Measurements from ENCODE around the gene WDR44.
"Not testable (repeated sequence)": the region's sequence is repeated elsewhere in the genome, so short reads cannot be mapped to it uniquely, and the experiment has no call there.

Gene WDR44

DNA sequence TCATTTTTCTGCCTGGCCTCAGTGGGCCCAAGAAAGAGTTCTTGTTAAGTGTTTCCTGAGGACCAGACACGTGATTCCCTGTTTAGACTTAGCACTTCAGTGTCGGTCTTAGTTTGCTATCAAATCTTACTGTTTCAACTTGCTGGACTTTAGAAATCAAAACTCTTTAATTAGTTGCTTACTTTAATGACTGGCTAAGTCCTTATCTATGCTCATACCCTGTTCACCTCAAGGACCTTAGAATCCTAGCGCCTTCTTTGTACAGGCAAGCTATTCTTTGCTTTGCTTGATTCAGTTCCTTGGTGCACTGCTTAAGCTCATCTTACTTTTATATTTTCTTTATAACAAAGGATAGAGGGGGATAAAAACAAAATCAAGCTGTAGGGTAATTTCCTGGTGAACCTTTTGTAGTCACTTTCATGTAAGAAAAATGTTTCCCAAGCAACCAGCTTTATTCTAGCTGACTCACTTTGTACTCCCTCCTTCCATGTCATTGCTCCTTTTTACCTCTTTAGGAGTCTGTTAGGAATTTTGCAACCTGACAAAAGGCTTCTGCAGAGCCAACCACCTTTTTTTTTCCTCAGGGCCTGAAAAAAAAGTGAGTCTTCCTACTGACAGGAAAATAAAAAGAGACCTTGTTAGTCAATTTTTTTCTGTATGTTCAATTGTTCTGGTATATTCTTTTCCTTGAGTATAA, 14.7 kb downstream of the WDR44 start:
- no peak for DNase-seq (ENCODE audit: low read depth in 2 of 2)

DNA sequence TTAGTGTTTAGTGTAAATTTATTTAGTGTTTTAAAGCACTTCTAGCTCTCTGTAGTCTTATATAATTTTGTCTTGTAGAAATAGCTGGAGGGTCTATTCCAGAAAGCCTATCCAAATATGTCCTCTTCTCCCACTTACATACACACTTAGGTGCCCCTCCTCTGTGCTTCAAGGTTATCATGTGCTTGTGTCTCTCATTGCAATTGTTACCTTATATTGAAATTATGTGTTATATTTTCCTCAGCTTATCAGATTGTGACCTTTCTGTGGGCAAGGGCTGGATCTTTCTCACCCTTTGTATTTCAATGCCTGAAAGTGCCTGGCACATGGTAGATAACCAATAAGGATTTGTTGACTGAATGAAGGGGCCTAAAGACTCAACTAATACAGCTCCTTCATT, 18.4 kb downstream of the WDR44 start:
- no peak for DNase-seq (ENCODE audit: low read depth in 2 of 2)

DNA sequence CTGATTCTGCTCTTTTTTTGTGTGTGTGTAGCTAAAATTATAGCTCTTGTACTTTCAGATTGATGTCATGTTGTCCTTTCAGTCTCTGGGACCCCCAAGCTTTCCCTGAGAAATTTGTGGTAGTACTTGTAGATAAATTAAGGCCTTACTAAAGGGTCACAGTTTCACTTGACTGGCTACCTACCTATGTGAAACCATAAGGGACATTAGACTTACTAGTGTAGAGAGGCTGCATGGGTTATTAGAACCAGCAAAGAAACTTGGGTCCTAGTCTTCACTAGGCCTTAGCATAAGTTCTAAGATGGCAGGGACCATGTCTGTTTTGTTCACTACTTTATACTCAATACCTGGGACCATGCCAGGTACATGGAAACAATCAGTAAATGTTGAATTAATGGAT, 21.4 kb downstream of the WDR44 start:
- DNase-seq (ENCODE audit: low read depth in 2 of 2), result no peak

GRCh38 chrX:118368398-118368797, 22.5 kb downstream of the WDR44 start:
- DNase-seq (ENCODE audit: low read depth in 2 of 2), result no peak

DNA sequence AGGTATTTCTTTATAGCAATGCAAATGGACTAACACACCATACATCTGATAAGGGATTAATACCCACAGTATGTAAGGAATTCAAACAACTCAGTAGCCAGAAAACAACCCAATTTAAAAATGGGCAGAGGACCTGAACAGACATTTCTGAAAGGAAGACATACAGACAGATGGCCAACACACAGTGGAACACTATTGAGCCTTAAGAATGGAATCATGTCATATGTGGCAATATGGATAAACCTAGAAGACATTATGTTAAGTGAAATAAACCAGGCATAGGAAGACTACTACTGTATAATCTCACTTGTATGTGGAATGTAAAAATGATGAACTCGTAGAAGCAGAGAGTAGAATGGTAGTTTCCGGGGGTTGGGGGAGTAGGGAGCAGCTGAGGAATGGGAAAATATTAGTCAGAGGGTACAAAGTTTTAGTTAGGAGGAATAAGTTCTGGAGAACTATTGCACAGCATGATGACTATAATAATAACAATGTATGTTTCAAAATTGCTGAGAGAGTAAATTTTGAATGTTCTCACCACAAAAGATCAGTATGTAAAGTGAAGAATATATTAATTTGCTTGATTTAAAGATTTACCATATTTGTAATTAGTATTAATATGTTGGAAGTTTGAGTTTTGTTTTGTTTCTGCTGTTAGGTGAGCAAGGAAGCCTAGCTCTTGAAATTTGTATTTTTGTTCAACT, 25.2 kb downstream of the WDR44 start:
- no peak for DNase-seq (ENCODE audit: low read depth in 2 of 2)

DNA sequence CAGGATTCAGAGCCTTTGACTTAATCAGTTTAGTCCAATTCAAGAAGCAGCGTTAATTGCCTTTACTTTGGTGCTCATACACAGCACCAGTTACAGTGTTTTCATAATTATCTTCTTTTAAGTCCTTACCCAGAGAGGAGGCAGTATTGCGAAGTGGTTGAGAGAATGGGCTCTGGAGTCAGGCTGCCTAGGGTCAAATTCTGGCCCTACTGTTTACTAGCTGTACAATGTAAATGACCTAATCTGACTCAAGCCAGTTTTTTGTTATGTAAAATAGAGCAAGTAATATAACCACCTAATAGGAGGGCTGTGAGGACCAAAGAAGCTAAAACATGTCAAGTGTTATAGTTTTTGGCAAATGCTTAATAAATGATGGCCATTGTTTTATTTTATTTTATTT, 27.6 kb downstream of the WDR44 start:
- no peak for DNase-seq (ENCODE audit: low read depth in 2 of 2)

DNA sequence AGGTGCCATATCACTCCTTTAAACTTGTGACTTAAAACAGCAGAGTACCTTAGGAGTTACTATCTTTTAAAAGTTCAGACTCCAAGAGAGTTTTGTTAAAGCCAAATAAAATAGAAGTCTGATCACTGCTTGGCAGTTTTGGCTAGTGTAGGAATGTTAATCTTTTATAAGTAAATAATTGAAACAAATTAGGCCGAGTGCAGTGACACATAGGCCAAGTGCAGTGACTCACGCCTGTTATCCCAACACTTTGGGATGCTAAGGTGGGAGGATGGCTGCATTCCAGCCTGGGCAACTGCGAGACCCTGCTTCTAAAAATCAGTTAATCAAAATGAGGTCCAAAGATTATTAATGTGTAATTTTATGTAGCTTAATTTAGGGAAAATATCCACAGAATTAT, 37.2 kb downstream of the WDR44 start:
- DNase-seq (ENCODE audit: low read depth in 2 of 2), result no peak

DNA sequence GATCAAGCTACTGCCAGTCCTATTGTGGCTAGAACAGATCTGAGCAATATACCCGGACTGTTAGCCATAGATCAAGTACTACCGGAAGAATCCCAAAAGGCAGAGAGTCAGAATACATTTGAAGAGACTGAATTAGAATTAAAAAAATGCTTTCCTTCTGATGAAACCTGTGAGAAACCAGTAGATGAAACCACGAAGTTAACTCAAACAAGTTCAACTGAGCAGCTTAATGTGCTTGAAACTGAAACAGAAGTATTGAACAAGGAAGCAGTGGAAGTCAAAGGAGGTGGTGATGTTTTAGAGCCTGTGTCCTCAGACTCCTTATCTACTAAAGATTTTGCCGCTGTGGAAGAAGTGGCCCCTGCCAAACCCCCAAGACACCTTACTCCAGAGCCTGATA, 46.8 kb downstream of the WDR44 start:
- DNase-seq (ENCODE audit: low read depth in 2 of 2), result no peak

DNA sequence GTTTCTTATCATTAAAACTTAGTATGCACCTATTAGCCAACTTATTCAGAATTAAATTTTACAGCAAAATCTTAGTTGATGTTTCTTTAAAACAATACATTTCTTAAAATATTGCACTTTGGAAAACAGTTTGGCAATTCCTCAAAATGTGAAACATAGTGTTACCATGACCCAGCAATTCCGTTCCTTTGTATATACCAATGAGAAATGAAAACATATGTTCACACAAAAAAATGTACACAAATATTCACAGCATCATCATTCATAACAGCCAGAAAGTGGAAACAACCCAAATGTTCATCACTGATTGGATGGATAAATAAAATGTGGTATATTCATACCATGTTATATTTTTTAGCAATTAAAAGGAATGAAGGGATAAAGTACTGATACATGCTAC, 50.2 kb downstream of the WDR44 start:
- DNase-seq (ENCODE audit: low read depth in 2 of 2), result no peak

- no peak for DNase-seq (ENCODE audit: low read depth in 2 of 2)
Measured at GRCh38 chrX:118418811-118419251, 72.9 kb downstream of the WDR44 start.

- DNase-seq (ENCODE audit: low read depth in 2 of 2), result no peak
Measured at GRCh38 chrX:118420462-118420861, 74.6 kb downstream of the WDR44 start.

- DNase-seq (ENCODE audit: low read depth in 2 of 2), result no peak
Measured at GRCh38 chrX:118423558-118423957, 77.7 kb downstream of the WDR44 start.

DNA sequence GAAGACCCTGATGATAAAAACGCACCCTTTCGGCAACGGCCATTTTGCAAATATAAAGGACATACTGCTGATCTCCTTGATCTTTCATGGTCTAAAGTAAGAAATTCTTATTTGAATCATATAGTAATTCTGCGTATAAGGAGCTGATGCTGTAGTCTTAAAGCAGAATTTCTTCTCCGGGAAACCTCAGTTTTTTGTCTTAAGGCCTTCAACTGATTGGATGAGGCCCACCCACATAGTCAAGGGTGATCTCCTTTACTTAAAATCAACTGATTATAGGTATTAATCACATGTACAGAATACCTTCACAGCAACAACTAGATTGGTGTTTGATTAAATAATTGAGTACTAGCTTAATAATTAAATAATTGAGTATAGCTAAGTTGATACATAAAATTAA, 86.9 kb downstream of the WDR44 start:
- DNase-seq (ENCODE audit: low read depth in 2 of 2), result no peak

DNA sequence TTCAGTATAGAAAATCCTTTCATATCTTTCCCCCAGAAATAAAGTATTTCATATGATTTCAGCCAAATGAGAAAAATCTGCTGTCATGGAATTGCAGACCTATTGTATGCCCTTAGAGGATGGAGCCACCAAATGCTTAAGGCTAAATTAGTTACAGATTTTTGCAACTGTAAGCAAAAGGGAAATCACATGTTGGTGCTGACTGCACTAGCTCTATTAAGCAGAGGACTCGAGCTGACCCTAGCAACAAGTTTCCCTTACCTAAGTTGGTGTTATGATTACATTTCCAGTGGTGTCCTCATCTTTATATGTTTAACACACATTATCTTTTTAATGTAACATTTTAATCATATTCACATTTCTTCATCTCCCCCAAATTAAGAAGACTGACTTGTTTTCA, 91.4 kb downstream of the WDR44 start:
- DNase-seq (ENCODE audit: low read depth in 2 of 2), result no peak

GRCh38 chrX:118448273-118448783, 102.4 kb downstream of the WDR44 start:
- DNase-seq (ENCODE audit: low read depth in 2 of 2), result no peak

DNA sequence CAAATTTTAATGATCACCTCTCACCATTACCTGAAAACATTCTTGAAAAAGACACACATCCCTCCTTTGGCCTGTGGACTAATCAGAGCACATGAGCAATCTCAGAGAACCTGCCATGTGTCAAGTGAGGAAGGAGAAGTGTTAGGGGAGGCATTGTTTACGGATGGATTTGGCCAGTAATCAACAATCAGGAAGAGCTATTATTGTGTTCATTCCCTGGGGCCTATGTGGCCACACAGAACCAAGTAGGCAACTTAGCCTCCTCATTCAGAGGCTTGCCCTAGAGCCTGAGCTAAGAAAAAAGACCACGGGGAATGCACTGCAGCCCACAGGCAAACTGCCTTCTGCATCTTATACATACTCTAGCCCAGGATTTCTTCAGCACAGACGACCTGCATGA, 109.1 kb downstream of the WDR44 start:
- DNase-seq (ENCODE audit: low read depth in 2 of 2), result no peak

GRCh38 chrX:118459494-118459893, 113.6 kb downstream of the WDR44 start:
- no peak for DNase-seq (ENCODE audit: low read depth in 2 of 2)

GRCh38 chrX:118464501-118464900, 118.6 kb downstream of the WDR44 start:
- no peak for DNase-seq (ENCODE audit: low read depth in 2 of 2)

DNA sequence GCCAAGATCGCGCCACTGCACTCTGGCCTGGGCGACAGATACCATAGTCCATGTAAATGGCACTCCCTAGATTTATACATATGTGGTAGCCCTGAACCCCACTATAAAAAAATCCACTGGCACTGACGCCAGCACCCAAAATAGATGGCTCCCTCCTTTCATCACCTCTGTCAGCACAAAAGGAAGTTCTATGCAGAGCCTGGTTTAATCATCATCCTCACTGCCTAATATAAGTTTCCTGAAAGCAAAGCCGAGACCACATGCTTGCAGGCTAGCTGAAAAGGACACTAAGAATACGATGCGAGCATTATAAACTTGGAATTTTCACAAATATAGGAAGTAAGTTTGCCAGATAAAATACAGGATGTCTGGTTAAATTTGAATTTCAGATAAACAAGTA, 122.2 kb downstream of the WDR44 start:
- DNase-seq (ENCODE audit: low read depth in 2 of 2), result no peak

DNA sequence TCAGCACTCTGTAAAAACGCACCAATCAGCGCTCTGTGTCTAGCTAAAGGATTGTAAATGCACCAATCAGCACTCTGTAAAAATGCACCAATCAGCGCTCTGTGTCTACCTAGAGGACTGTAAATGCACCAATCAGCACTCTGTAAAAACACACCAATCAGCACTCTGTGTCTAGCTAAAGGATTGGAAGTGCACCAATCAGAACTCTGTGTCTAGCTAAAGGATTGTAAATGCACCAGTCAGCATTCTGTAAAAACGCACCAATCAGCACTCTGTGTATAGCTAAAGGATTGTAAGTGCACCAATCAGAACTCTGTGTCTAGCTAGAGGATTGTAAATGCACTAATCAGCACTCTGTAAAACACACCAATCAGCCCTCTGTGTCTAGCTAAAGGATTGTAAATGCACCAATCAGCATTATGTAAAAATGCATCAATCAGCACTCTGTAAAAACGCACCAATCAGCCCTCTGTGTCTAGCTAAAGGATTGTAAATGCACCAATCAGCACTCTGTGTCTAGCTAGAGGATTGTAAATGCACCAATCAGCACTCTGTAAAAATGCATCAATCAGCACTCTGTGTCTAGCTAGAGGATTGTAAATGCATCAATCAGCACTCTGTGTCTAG, 124.9 kb downstream of the WDR44 start:
- not testable (repeated sequence) for DNase-seq (ENCODE audit: low read depth in 2 of 2)

DNA sequence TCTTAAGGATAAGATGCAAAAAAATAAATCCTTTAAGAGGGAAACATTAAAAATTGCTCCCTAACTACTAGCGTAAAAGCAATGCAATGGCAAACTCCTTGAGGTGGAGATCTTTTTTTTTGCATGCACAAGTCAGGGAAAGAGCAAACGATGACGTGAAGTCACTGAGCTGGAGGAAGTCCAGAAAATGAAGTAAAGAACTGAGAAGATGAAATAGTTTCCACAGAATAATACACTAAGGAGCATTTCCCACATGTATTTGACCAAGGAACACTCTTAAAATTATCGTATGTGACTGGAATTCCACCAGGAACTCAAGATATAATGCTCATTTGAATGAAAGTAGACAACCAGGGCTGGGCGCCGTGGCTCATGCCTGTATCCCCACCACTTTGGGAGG, 128.7 kb downstream of the WDR44 start:
- DNase-seq (ENCODE audit: low read depth in 2 of 2), result no peak

DNA sequence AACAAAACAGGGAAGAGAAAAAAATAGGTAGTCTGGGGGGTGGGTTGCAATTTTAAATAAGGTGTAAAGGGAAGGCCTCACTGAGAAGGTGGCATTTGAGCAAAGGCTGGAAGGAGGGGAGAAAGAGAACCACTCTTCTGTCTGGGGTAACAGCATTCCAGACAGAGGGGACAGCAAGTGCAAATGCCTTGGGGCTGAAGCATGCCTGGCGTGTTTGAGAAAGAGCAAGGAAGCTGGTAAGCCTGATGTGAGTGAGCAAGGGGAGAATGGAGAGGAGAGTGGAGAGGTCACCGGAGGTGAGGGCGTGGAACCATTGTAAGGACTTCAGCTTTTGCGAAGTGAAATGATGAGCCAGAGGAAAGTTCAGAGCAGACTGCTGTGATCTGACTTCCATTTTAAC, 130.0 kb downstream of the WDR44 start:
- DNase-seq (ENCODE audit: low read depth in 2 of 2), result no peak

DNA sequence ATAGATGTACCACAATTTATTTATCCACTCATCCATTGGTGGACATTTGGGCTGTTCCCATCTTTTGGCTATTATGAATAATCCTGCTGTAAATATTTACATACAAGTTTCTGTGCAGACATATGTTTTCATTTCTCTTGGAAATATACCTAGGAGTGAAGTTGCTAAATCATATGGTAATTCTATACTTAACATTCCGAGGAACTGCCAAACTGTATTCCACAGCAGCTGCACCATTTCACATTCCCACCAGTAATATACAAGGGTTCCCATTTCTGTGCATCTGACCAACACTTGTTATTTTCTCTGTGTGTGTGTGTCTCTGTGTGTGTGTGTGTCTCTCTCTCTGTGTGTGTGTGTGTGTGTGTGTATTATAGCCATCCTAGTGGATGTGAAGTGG, 134.3 kb downstream of the WDR44 start:
- no peak for DNase-seq (ENCODE audit: low read depth in 2 of 2)

Measured in stimulated activated CD4-positive, alpha-beta T cell treated with anti-CD3 and anti-CD28 coated beads, Interleukin-1b, Interleukin-23, amount 100 ng/mL, for 1 hour (primary cell).